Measurements from ENCODE around the gene TPRG1L. TPM values are rescaled to one million over a fixed set of nuclear protein-coding genes. Genes with fewer than 3 reads are reported as not detected.

TPRG1L gene
- total RNA-seq, 1 experiment from 2014 or later, result 22.5 TPM

GRCh38 chr1:3677484-3677883 lies 52.7 kb downstream of the TPRG1L start:
- intact Hi-C loops (cut with micrococcal nuclease; ENCODE audit: unreplicated experiment), result no loop called here
- Mint-ChIP-seq H3K36me3 (ENCODE audit: insufficient read depth, unreplicated experiment) (no peaks in the 10 kb centered on the region), H3K4me3 (ENCODE audit: low read depth, unreplicated experiment) (no peak overlapping the region), H3K9me3 (ENCODE audit: low read depth, unreplicated experiment) (peaks cover 7% of the 10 kb centered on the region), H3K27me3 (ENCODE audit: unreplicated experiment) (peaks cover 33% of the 10 kb centered on the region), H3K4me1 (ENCODE audit: low read depth, unreplicated experiment) (peaks cover 10% of the 10 kb centered on the region), H3K27ac (ENCODE audit: unreplicated experiment) (no peak overlapping the region)
- CTCF ChIA-PET, result interaction anchor here (0.7 kb wide), 1 partner anchor 47 kb away, joined by 4 read pairs; no protein-coding TSS in a partner anchor
- no TSS peak for BruUV-seq (replicated peaks)
- no peak for DNase-seq
- TF ChIP-seq CTCF (IDR thresholded peaks at IDR 0.05; ENCODE audit: unreplicated experiment), result no peak

GRCh38 chr1:3678361-3679097 lies 53.7 kb downstream of the TPRG1L start:
- H3K36me3 Mint-ChIP-seq (ENCODE audit: insufficient read depth, unreplicated experiment), result no peaks in the 10 kb centered on the region
- CTCF ChIA-PET, result interaction anchor here (0.7 kb wide), 1 partner anchor 46 kb away, joined by 4 read pairs; no protein-coding TSS in a partner anchor
- H3K9me3 Mint-ChIP-seq (ENCODE audit: low read depth, unreplicated experiment), result peaks cover 7% of the 10 kb centered on the region
- intact Hi-C loops (cut with micrococcal nuclease; ENCODE audit: unreplicated experiment), result no loop called here
- H3K27me3 Mint-ChIP-seq (ENCODE audit: unreplicated experiment), result peaks cover 23% of the 10 kb centered on the region
- no peak for TF ChIP-seq CTCF (IDR thresholded peaks at IDR 0.05; ENCODE audit: unreplicated experiment)
- H3K4me1 Mint-ChIP-seq (ENCODE audit: low read depth, unreplicated experiment), result peaks cover 10% of the 10 kb centered on the region
- no peak overlapping the region for H3K27ac Mint-ChIP-seq (ENCODE audit: unreplicated experiment)
- H3K4me3 Mint-ChIP-seq (ENCODE audit: low read depth, unreplicated experiment), result no peak overlapping the region
- no TSS peak for BruUV-seq (replicated peaks)
- DNase-seq, result peak; percentile 56

- Mint-ChIP-seq H3K27ac (ENCODE audit: unreplicated experiment) (no peak overlapping the region), H3K4me3 (ENCODE audit: low read depth, unreplicated experiment) (no peak overlapping the region), H3K27me3 (ENCODE audit: unreplicated experiment) (peaks cover 18% of the 10 kb centered on the region), H3K9me3 (ENCODE audit: low read depth, unreplicated experiment) (peaks cover 7% of the 10 kb centered on the region), H3K36me3 (ENCODE audit: insufficient read depth, unreplicated experiment) (no peaks in the 10 kb centered on the region), H3K4me1 (ENCODE audit: low read depth, unreplicated experiment) (peaks cover 10% of the 10 kb centered on the region)
- TF ChIP-seq CTCF (IDR thresholded peaks at IDR 0.05; ENCODE audit: unreplicated experiment), result no peak
- intact Hi-C loops (cut with micrococcal nuclease; ENCODE audit: unreplicated experiment), result no loop called here
- DNase-seq, result no peak
- no TSS peak for BruUV-seq (replicated peaks)
- CTCF ChIA-PET, result no interaction called here
Measured at GRCh38 chr1:3679098-3679555, 54.3 kb downstream of the TPRG1L start.

Other genes starting within 250 kb of the TPRG1L start
- gene ARHGEF16, start 170.3 kb upstream of the TPRG1L start, total RNA-seq (2022), result 24.2 and 28.0 TPM in 2 replicates
- gene MEGF6, start 13.5 kb upstream of the TPRG1L start, total RNA-seq (2022), result 32.4 and 33.8 TPM in 2 replicates
- 14.9 and 18.6 TPM in 2 replicates for gene WRAP73, start 25.1 kb downstream of the TPRG1L start, total RNA-seq (2022)
- gene TP73, start 27.5 kb downstream of the TPRG1L start, total RNA-seq (2022), result 0.34 and 0.54 TPM in 2 replicates
- gene CCDC27, start 127.4 kb downstream of the TPRG1L start, total RNA-seq (2022), result not detected in 2 replicates
- gene SMIM1, start 147.7 kb downstream of the TPRG1L start, total RNA-seq (2022), result 2.7 and 4.2 TPM in 2 replicates
- 35.8 and 38.1 TPM in 2 replicates for gene LRRC47, start 171.5 kb downstream of the TPRG1L start, total RNA-seq (2022)
- gene CEP104, start 232.2 kb downstream of the TPRG1L start, total RNA-seq (2022), result 29.4 and 34.3 TPM in 2 replicates
- 6.5 and 6.6 TPM in 2 replicates for gene DFFB, start 232.5 kb downstream of the TPRG1L start, total RNA-seq (2022)

Measured in Calu3 (cell line).